Mesenchymal stem cell (in vitro differentiated cells and primary cell): ENCODE measurements around the gene TEC.

ENCODE experiments used
- DNase-seq: peaks from one replicate; pipeline ENCODE4 v3.0.0-alpha.2; 2013
- H2AFZ ChIP-seq: one replicate; pipeline ENCODE4 v1.6.1; 2013; ENCODE audit warnings: low read depth, mild to moderate bottlenecking, control low read depth, inconsistent platforms, low read length, moderate library complexity
- H2AK5ac ChIP-seq: 2 replicates; pipeline ENCODE4 v1.6.1; 2013; ENCODE audit warnings: low read length, moderate library complexity, mild to moderate bottlenecking, inconsistent platforms; ENCODE audit not compliant: severe bottlenecking
- H2BK120ac ChIP-seq: one replicate; pipeline ENCODE4 v1.6.1; 2013; ENCODE audit warnings: low read depth, mild to moderate bottlenecking, inconsistent platforms, low read length, moderate library complexity
- H2BK12ac ChIP-seq, 2 experiments: one replicate each; pipeline ENCODE4 v1.6.1; 2013; ENCODE audit warnings: inconsistent platforms in 2 of 2, low read length in 2 of 2, mild to moderate bottlenecking in 2 of 2, moderate library complexity in 2 of 2, control low read depth in 1 of 2
- H2BK15ac ChIP-seq: one replicate; pipeline ENCODE4 v1.6.1; 2013; ENCODE audit warnings: mild to moderate bottlenecking, low read depth, inconsistent platforms; ENCODE audit not compliant: poor library complexity, severe bottlenecking
- H2BK5ac ChIP-seq: 2 replicates; pipeline ENCODE4 v1.6.1; 2013; ENCODE audit warnings: low read depth, mild to moderate bottlenecking, low read length, control low read depth, inconsistent platforms; ENCODE audit not compliant: poor library complexity, severe bottlenecking
- H3K14ac ChIP-seq, 2 experiments: one replicate each; pipeline ENCODE4 v1.6.1; 2013; ENCODE audit warnings: inconsistent platforms in 2 of 2, low read length in 2 of 2, control low read depth in 1 of 2, mild to moderate bottlenecking in 1 of 2, moderate library complexity in 1 of 2
- H3K18ac ChIP-seq, 2 experiments: one replicate each; pipeline ENCODE4 v1.6.1; 2013; ENCODE audit warnings: inconsistent platforms in 2 of 2, low read length in 2 of 2, control low read depth in 1 of 2, low read depth in 1 of 2, mild to moderate bottlenecking in 1 of 2
- H3K23ac ChIP-seq, 2 experiments: one replicate each; pipeline ENCODE4 v1.6.1; 2013; ENCODE audit warnings: inconsistent platforms in 2 of 2, low read length in 2 of 2, mild to moderate bottlenecking in 2 of 2, moderate library complexity in 2 of 2, control low read depth in 1 of 2
- H3K27ac ChIP-seq: 2 replicates; pipeline ENCODE4 v1.5.1; 2013; ENCODE audit warnings: mild to moderate bottlenecking, moderate library complexity, low read length, control low read depth, inconsistent platforms; ENCODE audit not compliant: poor library complexity, severe bottlenecking
- H3K27me3 ChIP-seq, 2 experiments: 2 replicates each; pipeline versions ENCODE4 v1.6.1 to v1.7.0; 2013; ENCODE audit warnings: low read length in 2 of 2, mild to moderate bottlenecking in 2 of 2, moderate library complexity in 2 of 2, control low read depth in 1 of 2, inconsistent platforms in 1 of 2; ENCODE audit not compliant: control insufficient read depth in 1 of 2, insufficient read depth in 1 of 2
- H3K36me3 ChIP-seq, 2 experiments: 2 replicates each; pipeline versions ENCODE4 v1.6.1 to v1.7.0; 2013; ENCODE audit warnings: low read length in 2 of 2, control low read depth in 1 of 2, inconsistent platforms in 1 of 2, low read depth in 1 of 2, mild to moderate bottlenecking in 1 of 2; ENCODE audit not compliant: insufficient read depth in 2 of 2, control insufficient read depth in 1 of 2
- H3K4ac ChIP-seq, 2 experiments: one replicate each; pipeline ENCODE4 v1.6.1; 2013; ENCODE audit warnings: inconsistent platforms in 2 of 2, low read length in 2 of 2, mild to moderate bottlenecking in 2 of 2, moderate library complexity in 2 of 2, control low read depth in 1 of 2, low read depth in 1 of 2
- H3K4me1 ChIP-seq: 2 replicates; pipeline ENCODE4 v1.6.1; 2013; ENCODE audit warnings: low read depth, low read length, control low read depth; ENCODE audit not compliant: control insufficient read depth, insufficient read depth
- H3K4me2 ChIP-seq: 2 replicates; pipeline ENCODE4 v1.6.1; 2013; ENCODE audit warnings: low read length, mild to moderate bottlenecking, inconsistent platforms; ENCODE audit not compliant: poor library complexity, severe bottlenecking
- H3K4me3 ChIP-seq, 2 experiments: 2 replicates each; pipeline versions ENCODE4 v1.5.1 to v1.7.0; 2013; ENCODE audit warnings: low read length in 2 of 2, mild to moderate bottlenecking in 2 of 2, control low read depth in 1 of 2, low read depth in 1 of 2; ENCODE audit not compliant: insufficient read depth in 1 of 2
- H3K79me1 ChIP-seq: replicated peaks from 2 replicates; pipeline ENCODE4 v1.6.1; 2013; ENCODE audit warnings: mild to moderate bottlenecking, control low read depth, low read length, inconsistent platforms; ENCODE audit not compliant: poor library complexity, severe bottlenecking
- H3K9ac ChIP-seq: 2 replicates; pipeline ENCODE4 v1.7.0; 2013; ENCODE audit warnings: mild to moderate bottlenecking, low read length, moderate library complexity
- H3K9me3 ChIP-seq: 2 replicates; pipeline ENCODE4 v1.7.0; 2013; ENCODE audit warnings: mild to moderate bottlenecking, low read length; ENCODE audit not compliant: control insufficient read depth
- H4K8ac ChIP-seq: one replicate; pipeline ENCODE4 v1.6.1; 2013; ENCODE audit warnings: inconsistent platforms, mild to moderate bottlenecking, low read length, moderate library complexity
- H4K91ac ChIP-seq: one replicate; pipeline ENCODE4 v1.6.1; 2013; ENCODE audit warnings: mild to moderate bottlenecking, low read length, inconsistent platforms
- WGBS: methylation state at CpG from one replicate; pipeline ENCODE4 v1.1.7; 2013; ENCODE audit warnings: mixed read lengths; 5-methylcytosine and 5-hydroxymethylcytosine counted together

The TEC gene

GRCh38 chr4:48122756-48123155 lies 146.9 kb downstream of the TEC start:
- Histone ChIP-seq H2BK15ac (no peak overlapping the region), H4K8ac (no peak overlapping the region), H3K4ac (no peak overlapping the region), H3K4me1 (peaks cover 4% of the 10 kb centered on the region), H3K23ac (no peak overlapping the region), H2AFZ (no peak overlapping the region), H3K79me1 (no peaks in the 10 kb centered on the region), H3K9me3 (no peaks in the 10 kb centered on the region), H3K4me3 (no peak overlapping the region), H3K18ac (no peak overlapping the region), H3K9ac (no peak overlapping the region), H3K27me3 (peaks cover 4 to 5% of the 10 kb centered on the region in 2 experiments), H3K36me3 (no peaks in the 10 kb centered on the region), H2BK5ac (no peak overlapping the region), H3K4me2 (no peak overlapping the region), H3K27ac (no peak overlapping the region), H3K14ac (no peak overlapping the region), H4K91ac (no peak overlapping the region), H2BK120ac (no peak overlapping the region), H2BK12ac (no peak overlapping the region), H2AK5ac (no peak overlapping the region)
- DNase-seq: no peak
- 96% methylated on average over 1 of the region's 1 CpG for WGBS

- WGBS: 92% methylated on average over 1 of the region's 2 CpGs
- DNase-seq: no peak
Observed at GRCh38 chr4:48121180-48121579, 148.5 kb downstream of the TEC start.

GRCh38 chr4:48120132-48120531 lies 149.5 kb downstream of the TEC start:
- Histone ChIP-seq H3K23ac (no peak overlapping the region), H3K4ac (no peak overlapping the region), H3K79me1 (no peaks in the 10 kb centered on the region), H2BK120ac (no peak overlapping the region), H3K4me3 (no peak overlapping the region), H3K14ac (no peak overlapping the region), H2AFZ (no peak overlapping the region), H3K9ac (no peak overlapping the region), H2AK5ac (no peak overlapping the region), H2BK5ac (no peak overlapping the region), H3K18ac (no peak overlapping the region), H3K9me3 (no peaks in the 10 kb centered on the region), H4K91ac (no peak overlapping the region), H4K8ac (no peak overlapping the region), H3K4me1 (no peaks in the 10 kb centered on the region), H2BK15ac (no peak overlapping the region), H3K4me2 (no peak overlapping the region), H3K36me3 (no peaks in the 10 kb centered on the region), H2BK12ac (no peak overlapping the region), H3K27me3 (peaks cover 4 to 5% of the 10 kb centered on the region in 2 experiments), H3K27ac (no peak overlapping the region)
- DNase-seq: no peak
- WGBS: 97% methylated on average over 6 of the region's 13 CpGs

More at GRCh38 chr4:48121180-48121579, 148.5 kb downstream of the TEC start:
- Histone ChIP-seq H3K4ac (no peak overlapping the region), H3K27me3 (peaks cover 4 to 5% of the 10 kb centered on the region in 2 experiments), H2BK5ac (no peak overlapping the region), H2BK12ac (no peak overlapping the region), H2AFZ (no peak overlapping the region), H3K23ac (no peak overlapping the region), H4K8ac (no peak overlapping the region), H2BK15ac (no peak overlapping the region), H2AK5ac (no peak overlapping the region), H3K18ac (no peak overlapping the region), H3K36me3 (no peaks in the 10 kb centered on the region), H3K4me1 (no peaks in the 10 kb centered on the region), H3K9me3 (no peaks in the 10 kb centered on the region), H3K9ac (no peak overlapping the region), H3K4me2 (no peak overlapping the region), H4K91ac (no peak overlapping the region), H3K4me3 (no peak overlapping the region), H3K27ac (no peak overlapping the region), H2BK120ac (no peak overlapping the region), H3K79me1 (no peaks in the 10 kb centered on the region), H3K14ac (no peak overlapping the region)

DNA sequence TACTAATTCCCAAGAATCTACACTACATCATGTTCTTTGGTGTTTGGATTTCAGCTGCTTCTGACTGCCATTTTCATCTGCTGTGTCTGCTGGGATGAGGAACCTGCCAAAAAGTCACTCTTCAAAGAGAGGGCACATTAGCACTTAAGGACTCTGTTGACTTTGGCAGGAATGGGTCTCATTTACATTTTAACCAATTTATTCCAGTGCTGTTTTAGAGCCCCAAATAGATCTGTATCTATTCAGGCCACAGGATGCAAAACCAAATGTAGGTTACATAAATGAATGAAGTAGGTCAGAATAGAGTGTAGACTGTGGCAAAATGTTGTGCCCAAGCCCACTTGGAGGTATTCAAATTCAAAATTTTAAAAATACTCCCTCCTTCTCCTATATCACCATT lies 150.0 kb downstream of the TEC start:
- H3K9ac ChIP-seq: no peak overlapping the region
- no peak overlapping the region for H3K27ac ChIP-seq
- H3K4me3 ChIP-seq: no peak overlapping the region
- no peaks in the 10 kb centered on the region for H3K79me1 ChIP-seq
- H2BK12ac ChIP-seq: no peak overlapping the region
- no peak overlapping the region for H2AK5ac ChIP-seq
- no peaks in the 10 kb centered on the region for H3K4me1 ChIP-seq
- no peaks in the 10 kb centered on the region for H3K9me3 ChIP-seq
- no peak overlapping the region for H3K23ac ChIP-seq
- no peak overlapping the region for H2BK15ac ChIP-seq
- H2AFZ ChIP-seq: no peak overlapping the region
- no peak overlapping the region for H3K4me2 ChIP-seq
- no peak overlapping the region for H3K4ac ChIP-seq
- H2BK120ac ChIP-seq: no peak overlapping the region
- no peak overlapping the region for H3K18ac ChIP-seq
- no peak overlapping the region for H4K91ac ChIP-seq
- peaks cover 4 to 5% of the 10 kb centered on the region in 2 experiments for H3K27me3 ChIP-seq
- DNase-seq: no peak
- no peak overlapping the region for H3K14ac ChIP-seq
- no peak overlapping the region for H4K8ac ChIP-seq
- H3K36me3 ChIP-seq: no peaks in the 10 kb centered on the region
- H2BK5ac ChIP-seq: no peak overlapping the region
